GM19395 (cell line): ENCODE results near the gene TCHP.
"Not testable (repeated sequence)": the region's sequence is repeated elsewhere in the genome, so short reads cannot be mapped to it uniquely, and the experiment has no call there.

ENCODE experiments used
- ATAC-seq: cut with Tn5 transposase; IDR thresholded peaks from one replicate; pipeline ENCODE4 v1.9.1; 2021; ENCODE audit warnings: mild to moderate bottlenecking, moderate library complexity; ENCODE audit not compliant: unreplicated experiment

Gene TCHP

GRCh38 chr12:109910254-109910968 is 10.3 kb downstream of the TCHP start:
- ATAC-seq, result no peak

GRCh38 chr12:109910969-109911348 is 10.9 kb downstream of the TCHP start:
- no peak for ATAC-seq

GRCh38 chr12:109912855-109913321 is 12.8 kb downstream of the TCHP start:
- no peak for ATAC-seq

- no peak for ATAC-seq
These were observed 14.4 kb downstream of the TCHP start for GRCh38 chr12:109914461-109914860.

GRCh38 chr12:109915171-109916040 is 15.3 kb downstream of the TCHP start:
- no peak for ATAC-seq

GRCh38 chr12:109916045-109916444 is 16.0 kb downstream of the TCHP start:
- no peak for ATAC-seq

GRCh38 chr12:109919456-109919855 is 19.4 kb downstream of the TCHP start:
- no peak for ATAC-seq

GRCh38 chr12:109920261-109920780 is 20.2 kb downstream of the TCHP start:
- no peak for ATAC-seq

- no peak for ATAC-seq
These were observed 21.9 kb downstream of the TCHP start for GRCh38 chr12:109921982-109922381.

- no peak for ATAC-seq
These were observed 23.0 kb downstream of the TCHP start for GRCh38 chr12:109923038-109923437.

- no peak for ATAC-seq
These were observed 23.6 kb downstream of the TCHP start for GRCh38 chr12:109923481-109924245.

GRCh38 chr12:109925185-109925840 is 25.2 kb downstream of the TCHP start:
- ATAC-seq, result no peak

GRCh38 chr12:109926016-109926415 is 25.9 kb downstream of the TCHP start:
- ATAC-seq, result no peak

GRCh38 chr12:109926488-109927210 is 26.6 kb downstream of the TCHP start:
- ATAC-seq, result no peak

GRCh38 chr12:109927622-109928021 is 27.5 kb downstream of the TCHP start:
- no peak for ATAC-seq

GRCh38 chr12:109928058-109928656 is 28.1 kb downstream of the TCHP start:
- no peak for ATAC-seq

- not testable (repeated sequence) for ATAC-seq
These were observed 29.3 kb downstream of the TCHP start for GRCh38 chr12:109929326-109929725.

GRCh38 chr12:109930028-109930800 is 30.1 kb downstream of the TCHP start:
- no peak for ATAC-seq

GRCh38 chr12:109931143-109931542 is 31.1 kb downstream of the TCHP start:
- ATAC-seq, result no peak
